ENCODE data around the gene ATL1.
"Not testable (repeated sequence)": the region's sequence is repeated elsewhere in the genome, so short reads cannot be mapped to it uniquely, and the experiment has no call there.

Gene ATL1

GRCh38 chr14:50602035-50602434, 42.1 kb downstream of the ATL1 start:
- no peak for DNase-seq (ENCODE audit: low spot score)

- DNase-seq (ENCODE audit: low spot score), result no peak
These were observed 43.6 kb downstream of the ATL1 start for GRCh38 chr14:50603565-50603964.

DNA sequence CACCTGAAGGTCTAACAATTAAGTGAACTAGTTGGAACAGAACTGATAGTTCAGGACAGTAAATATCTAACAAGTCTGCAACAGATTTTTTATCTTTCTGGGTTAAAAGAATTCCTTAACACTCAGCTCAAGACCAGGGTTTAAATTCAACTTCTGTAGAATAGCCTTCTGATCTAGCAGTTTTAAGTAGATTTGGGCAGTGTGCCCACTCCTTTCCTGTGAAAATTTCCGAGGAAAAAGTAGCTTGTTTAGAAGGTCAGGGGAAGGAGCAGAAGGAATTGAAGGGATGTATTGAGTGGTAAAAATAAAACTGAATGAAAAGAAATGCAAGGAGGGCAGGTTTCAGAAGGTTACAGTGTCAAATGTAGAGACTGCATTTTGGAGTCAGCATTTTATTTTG, 45.8 kb downstream of the ATL1 start:
- no peak for DNase-seq (ENCODE audit: low spot score)

- DNase-seq (ENCODE audit: low spot score), result no peak
These were observed 46.5 kb downstream of the ATL1 start for GRCh38 chr14:50606468-50606867.

- DNase-seq (ENCODE audit: low spot score), result no peak
These were observed 47.2 kb downstream of the ATL1 start for GRCh38 chr14:50607181-50607580.

GRCh38 chr14:50607761-50608160, 47.8 kb downstream of the ATL1 start:
- DNase-seq (ENCODE audit: low spot score), result no peak

DNA sequence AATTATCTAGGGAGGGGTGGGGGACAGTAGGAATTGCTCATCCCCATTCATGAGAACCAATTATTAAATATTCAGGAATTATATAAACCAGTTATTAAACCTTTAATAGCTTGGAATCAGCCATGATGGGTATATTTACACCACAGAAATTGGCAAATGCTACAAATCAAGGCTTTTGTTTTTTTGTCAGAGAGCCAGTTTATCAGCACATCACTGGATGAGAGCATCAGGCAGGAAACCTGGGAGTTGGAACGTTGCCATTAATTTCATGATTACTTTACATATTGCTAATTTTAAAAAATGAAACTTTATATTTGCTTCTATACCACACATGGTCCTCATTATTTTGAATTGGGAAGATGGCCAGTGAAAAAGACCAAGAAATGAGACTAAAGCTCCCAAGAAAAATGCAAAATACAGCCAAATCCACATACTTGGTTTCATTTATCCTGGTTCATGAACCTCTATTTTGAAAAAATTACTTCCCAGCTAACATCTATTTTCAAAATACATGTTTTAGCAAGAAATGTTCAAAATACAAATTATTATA, 48.4 kb downstream of the ATL1 start:
- no peak for DNase-seq (ENCODE audit: low spot score)

DNA sequence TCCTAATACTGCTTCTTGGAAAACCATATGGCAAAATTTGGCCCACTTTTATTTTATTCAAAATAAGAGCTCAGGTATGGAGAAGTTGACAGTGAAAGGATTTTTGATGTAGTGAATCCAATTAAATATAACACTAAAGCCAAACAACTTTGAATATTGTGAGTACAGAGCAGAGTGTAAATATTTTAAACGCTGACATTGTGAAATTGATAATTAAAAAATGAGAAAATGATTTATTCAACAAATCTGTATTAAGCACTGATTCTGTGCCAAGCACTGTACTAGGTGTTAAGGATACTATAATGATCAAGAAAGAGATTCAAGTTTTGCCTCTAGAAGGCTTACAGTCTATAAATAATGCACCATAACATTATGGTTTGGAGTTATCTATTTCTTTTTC, 50.5 kb downstream of the ATL1 start:
- no peak for DNase-seq (ENCODE audit: low spot score)

DNA sequence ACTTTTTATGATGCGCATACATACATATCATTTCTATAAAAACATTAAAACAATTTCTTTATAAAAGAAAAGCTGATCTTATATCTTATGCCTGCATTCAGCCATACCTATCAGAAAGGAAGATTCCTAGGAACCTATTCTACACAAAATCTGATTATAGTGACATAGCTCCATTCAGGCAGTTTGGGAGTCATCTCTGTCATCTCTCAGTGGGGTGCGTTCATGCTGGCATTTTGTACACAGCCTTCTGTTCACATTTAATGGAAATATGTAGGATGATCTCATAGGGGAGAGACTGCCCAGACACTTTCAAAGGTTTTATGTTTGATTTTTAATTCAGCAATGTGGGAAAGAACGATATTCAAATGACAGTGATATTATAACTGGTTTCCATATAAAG, 52.9 kb downstream of the ATL1 start:
- DNase-seq (ENCODE audit: low spot score), result no peak

DNA sequence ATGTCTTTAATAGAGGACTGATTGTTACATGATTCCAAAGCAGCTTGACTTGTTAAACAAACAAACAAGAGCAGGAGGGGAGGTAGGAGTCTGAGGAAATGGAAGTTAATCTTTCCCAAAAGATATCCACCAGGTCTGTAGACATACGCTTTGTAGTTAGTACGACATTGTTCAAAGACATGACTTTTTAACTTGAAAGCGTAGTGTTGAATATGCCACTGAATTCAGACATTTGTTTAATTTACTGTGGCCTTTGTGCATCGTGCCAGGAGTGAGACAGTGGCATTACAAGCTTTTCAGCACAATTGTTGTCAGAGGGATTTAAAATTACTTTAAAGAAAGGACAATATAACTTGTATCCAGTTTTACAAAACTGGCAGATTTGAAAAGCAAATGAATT, 55.1 kb downstream of the ATL1 start:
- peak; percentile 81 for DNase-seq (ENCODE audit: low spot score)

DNA sequence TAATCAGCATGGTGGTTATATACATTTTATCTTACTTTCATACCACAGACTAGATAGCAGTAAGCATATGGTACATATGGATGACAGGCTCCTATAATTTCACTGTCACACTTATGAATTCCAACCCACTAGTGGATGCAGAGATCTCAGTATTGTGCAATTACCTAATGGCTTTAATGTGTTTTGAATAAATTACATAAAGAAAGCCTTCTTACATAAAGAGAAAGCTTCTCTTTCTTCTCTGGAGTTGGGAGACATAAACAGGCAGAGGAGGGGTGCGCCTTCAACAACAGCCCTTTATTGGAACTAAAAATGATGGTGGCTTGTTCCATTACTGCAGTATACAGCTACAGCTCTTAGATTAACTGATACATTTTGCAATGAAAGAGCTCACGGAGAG, 55.6 kb downstream of the ATL1 start:
- peak; percentile 92 for DNase-seq (ENCODE audit: low spot score)

- no peak for DNase-seq (ENCODE audit: low spot score)
These were observed 56.3 kb downstream of the ATL1 start for GRCh38 chr14:50616275-50616674.

DNA sequence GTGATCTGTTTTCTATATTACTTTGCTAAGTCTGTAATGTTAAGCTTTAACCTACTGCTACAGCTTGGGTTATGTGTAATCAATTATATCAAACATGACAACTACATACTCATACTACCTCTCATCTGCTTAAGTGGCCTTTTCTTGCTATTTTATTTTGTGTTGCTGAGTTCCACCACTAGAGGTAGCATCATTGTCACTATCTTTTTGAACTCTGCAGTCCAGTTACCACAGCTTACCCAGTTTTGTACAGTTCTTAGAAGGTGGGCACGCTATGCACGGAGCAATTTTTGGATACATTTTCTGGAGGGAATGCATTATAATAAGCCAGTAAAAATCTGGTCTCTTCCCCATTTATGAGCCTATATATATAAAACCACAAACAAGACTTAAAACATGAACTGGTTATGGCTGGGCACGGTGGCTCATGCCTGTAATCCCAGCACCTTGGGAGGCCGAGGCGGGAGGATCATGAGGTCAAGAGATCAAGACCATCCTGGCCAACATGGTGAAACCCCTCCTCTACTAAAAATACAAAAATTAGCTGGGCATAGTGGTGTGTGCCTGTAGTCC, 59.7 kb downstream of the ATL1 start:
- DNase-seq (ENCODE audit: low spot score), result peak; percentile 78

DNA sequence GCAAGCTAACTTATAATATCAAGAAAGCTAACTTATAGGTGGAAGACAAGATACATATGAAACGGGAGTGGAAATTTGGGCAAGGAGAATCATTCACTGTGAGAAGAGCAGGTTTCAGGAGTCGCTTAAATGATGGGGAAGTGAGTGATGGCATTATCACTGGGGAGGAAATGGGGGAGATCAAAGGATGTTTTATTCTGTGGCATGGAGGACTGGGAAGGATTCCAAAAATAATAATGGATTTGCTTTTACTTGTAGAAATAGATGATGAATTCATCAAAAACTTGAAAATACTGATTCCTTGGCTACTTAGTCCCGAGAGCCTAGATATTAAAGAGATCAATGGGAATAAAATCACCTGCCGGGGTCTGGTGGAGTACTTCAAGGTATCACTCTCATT, 60.4 kb downstream of the ATL1 start:
- DNase-seq (ENCODE audit: low spot score), result no peak

DNA sequence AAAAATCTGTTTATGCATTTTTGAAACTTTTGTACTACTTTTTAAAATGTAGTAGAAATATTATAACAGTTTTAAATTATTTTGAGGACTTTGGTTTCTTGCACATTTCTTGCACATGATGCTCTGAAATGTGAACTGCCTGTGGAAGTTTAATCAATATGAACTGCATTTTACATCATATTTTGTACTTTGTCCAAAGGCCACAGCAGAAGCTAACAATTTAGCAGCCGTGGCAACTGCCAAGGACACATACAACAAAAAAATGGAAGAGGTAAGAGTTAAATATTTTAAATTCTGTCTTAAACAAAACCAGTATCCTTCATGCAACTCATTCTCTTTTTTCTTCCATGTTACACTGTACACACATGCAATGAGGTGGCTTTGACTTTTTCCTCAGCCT, 63.0 kb downstream of the ATL1 start:
- no peak for DNase-seq (ENCODE audit: low spot score)

DNA sequence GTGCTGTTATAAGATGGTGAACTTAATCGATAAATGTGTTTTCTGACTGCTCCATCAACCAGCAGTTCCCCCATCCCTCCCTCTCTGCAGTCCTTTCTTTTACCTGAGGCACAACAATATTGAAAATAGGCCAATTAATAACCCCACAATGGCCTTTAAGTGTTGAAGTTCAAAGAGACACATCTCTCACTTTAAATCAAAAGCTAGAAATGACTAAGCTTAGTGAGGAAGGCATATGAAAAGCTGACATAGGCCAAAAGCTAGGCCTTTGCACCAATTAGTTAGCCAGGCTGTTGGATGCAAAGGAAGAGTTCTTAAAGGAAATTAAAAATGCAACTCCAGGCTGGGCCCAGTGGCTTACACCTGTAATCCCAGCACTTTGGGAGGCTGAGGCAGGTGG, 64.5 kb downstream of the ATL1 start:
- DNase-seq (ENCODE audit: low spot score), result no peak

- not testable (repeated sequence) for DNase-seq (ENCODE audit: low spot score)
These were observed 65.0 kb downstream of the ATL1 start for GRCh38 chr14:50624947-50625346.

GRCh38 chr14:50631408-50631821, 71.5 kb downstream of the ATL1 start:
- no peak for DNase-seq (ENCODE audit: low spot score)

DNA sequence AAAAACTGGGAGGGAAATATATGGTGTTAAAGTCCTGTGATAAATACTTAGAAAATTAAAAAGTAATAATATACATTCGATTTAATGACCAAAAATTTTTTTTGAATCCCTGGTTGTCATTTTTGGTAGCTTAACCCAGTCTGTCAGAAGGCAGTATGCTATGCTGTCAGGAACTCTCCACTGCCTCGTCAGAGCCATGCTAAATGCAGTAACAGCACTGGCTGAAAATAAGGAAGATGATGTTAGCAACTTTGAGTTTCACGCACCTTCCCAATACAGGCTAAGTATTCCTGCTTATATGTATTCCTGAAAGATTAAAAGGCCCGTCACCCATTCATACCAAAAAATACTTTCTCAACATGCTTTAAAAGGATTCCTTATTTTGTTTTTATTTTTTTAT, 74.0 kb downstream of the ATL1 start:
- DNase-seq (ENCODE audit: low spot score), result no peak

GRCh38 chr14:50635141-50635540, 75.2 kb downstream of the ATL1 start:
- DNase-seq (ENCODE audit: low spot score), result no peak

- DNase-seq (ENCODE audit: low spot score), result no peak
These were observed 87.3 kb downstream of the ATL1 start for GRCh38 chr14:50647282-50647681.

- no peak for DNase-seq (ENCODE audit: low spot score)
These were observed 87.8 kb downstream of the ATL1 start for GRCh38 chr14:50647753-50648152.

DNA sequence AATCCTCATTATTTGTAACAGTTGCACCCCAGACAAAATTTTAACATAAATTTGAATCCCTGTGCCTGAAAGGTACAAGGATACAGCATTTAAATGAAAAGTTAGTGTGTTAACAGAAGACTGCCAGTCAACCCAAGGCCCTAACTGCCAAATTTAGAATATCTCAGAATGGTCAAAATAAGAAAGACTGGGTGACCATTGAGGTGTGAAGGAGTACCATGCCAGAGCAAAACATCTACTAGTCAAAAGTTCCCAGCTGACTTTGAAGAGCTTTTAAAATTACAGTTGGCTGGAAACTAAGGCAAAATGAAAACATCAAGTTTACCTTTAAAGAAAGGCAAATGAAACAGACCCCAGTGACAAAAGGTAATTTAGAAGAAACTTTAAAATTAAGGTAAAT, 89.7 kb downstream of the ATL1 start:
- DNase-seq (ENCODE audit: low spot score), result no peak

DNA sequence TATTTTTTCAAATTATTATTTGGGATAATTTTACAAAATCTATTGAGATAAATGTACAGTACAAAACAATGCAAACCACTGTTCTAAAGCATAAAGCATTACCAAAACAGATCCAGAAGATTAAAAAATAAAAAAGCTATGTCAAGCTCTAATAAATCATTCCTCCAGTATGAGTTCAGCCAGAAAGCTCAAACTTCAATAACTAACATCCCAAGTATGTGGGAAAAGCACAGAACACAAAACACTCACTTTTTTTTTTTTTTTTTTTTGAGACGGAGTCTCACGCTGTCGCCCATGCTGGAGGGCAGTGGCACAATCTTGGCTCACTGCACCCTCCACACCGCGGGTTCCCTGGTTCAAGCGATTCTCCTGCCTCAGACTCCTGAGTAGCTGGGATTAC, 96.8 kb downstream of the ATL1 start:
- no peak for DNase-seq (ENCODE audit: low spot score)

GRCh38 chr14:50657753-50658152, 97.8 kb downstream of the ATL1 start:
- DNase-seq (ENCODE audit: low spot score), result no peak
